GM12891 (cell line): ENCODE measurements around the gene TAF1B.

Experiments used
- PAX5 ChIP-seq: IDR thresholded peaks from 2 replicates; pipeline ENCODE4 v1.6.1; 2011; ENCODE audit warnings: low read length, moderate library complexity, mild to moderate bottlenecking; ENCODE audit not compliant: insufficient read depth, severe bottlenecking
- POLR2A ChIP-seq: IDR thresholded peaks from 2 replicates; pipeline ENCODE4 v1.6.1; 2011; ENCODE audit warnings: low read depth, low read length, control low read depth

- TF ChIP-seq PAX5 (no peak), POLR2A (no peak)
Observed at GRCh38 chr2:9949992-9950520, 106.8 kb downstream of the TAF1B start.
